Cerebellar nuclear complex (tissue), 1 donor: ENCODE results near the gene GSG1L2.

Experiments
- DNase-seq, 2 experiments: peaks; one replicate each; lab custom pipeline; 2025; lab: John Stamatoyannopoulos, UW

Gene GSG1L2

GRCh38 chr17:9821921-9822320, at the start of gene GSG1L2:
TSS of gene GSG1L2 (minus strand) at chr17:9822079. CDS start at chr17:9822071, 8 bp downstream.
- DNase-seq, result no peak

- DNase-seq, result no peak
These were observed 46.7 kb upstream of the GSG1L2 start for GRCh38 chr17:9868552-9868951.

GRCh38 chr17:9865586-9865985, 43.7 kb upstream of the GSG1L2 start:
- no peak for DNase-seq

- no peak for DNase-seq
These were observed 41.1 kb upstream of the GSG1L2 start for GRCh38 chr17:9862949-9863348.

- DNase-seq, result no peak
These were observed 40.3 kb upstream of the GSG1L2 start for GRCh38 chr17:9862220-9862619.

- DNase-seq, result no peak
These were observed 39.0 kb upstream of the GSG1L2 start for GRCh38 chr17:9860851-9861250.

GRCh38 chr17:9859781-9860180, 37.9 kb upstream of the GSG1L2 start:
- no peak for DNase-seq

GRCh38 chr17:9855036-9855435, 33.2 kb upstream of the GSG1L2 start:
- no peak for DNase-seq

- no peak for DNase-seq
These were observed 32.4 kb upstream of the GSG1L2 start for GRCh38 chr17:9854255-9854654.

GRCh38 chr17:9850151-9850550, 28.3 kb upstream of the GSG1L2 start:
- DNase-seq, result no peak

GRCh38 chr17:9845306-9845705, 23.4 kb upstream of the GSG1L2 start:
- no peak for DNase-seq

GRCh38 chr17:9844153-9844552, 22.3 kb upstream of the GSG1L2 start:
- no peak for DNase-seq

GRCh38 chr17:9843152-9844010, 21.5 kb upstream of the GSG1L2 start:
- no peak for DNase-seq

- peak in 1 of 2 experiments; percentile 14 for DNase-seq
These were observed 20.3 kb upstream of the GSG1L2 start for GRCh38 chr17:9842057-9842758.

- DNase-seq, result no peak
These were observed 17.6 kb upstream of the GSG1L2 start for GRCh38 chr17:9839433-9839832.

- DNase-seq, result no peak
These were observed 15.9 kb upstream of the GSG1L2 start for GRCh38 chr17:9837551-9838471.

- DNase-seq, result no peak
These were observed 12.0 kb upstream of the GSG1L2 start for GRCh38 chr17:9833922-9834321.

- DNase-seq, result no peak
These were observed 8.8 kb upstream of the GSG1L2 start for GRCh38 chr17:9830711-9831110.

GRCh38 chr17:9829343-9829742, 7.5 kb upstream of the GSG1L2 start:
- DNase-seq, result no peak

GRCh38 chr17:9828296-9829295, 6.7 kb upstream of the GSG1L2 start:
- no peak for DNase-seq

- no peak for DNase-seq
These were observed 3.8 kb upstream of the GSG1L2 start, which contains the start of gene GLP2R for GRCh38 chr17:9825641-9826150. TSS of gene GLP2R (plus strand) at chr17:9825924. CDS start at chr17:9826064, 140 bp downstream.
